HepG2 (cell line): ENCODE results near the gene C3orf52. TPM values are rescaled to one million over a fixed set of nuclear protein-coding genes. Genes with fewer than 3 reads are reported as not detected.

Experiments
- ATAC-seq: fragments of 200-7000 bp; cut with Tn5 transposase; 3 replicates; pipeline ENCODE4 v1.9.1; 2020; ENCODE audit warnings: mild to moderate bottlenecking, moderate library complexity
- BruUV-seq: library from RNA; stranded (reverse); fragments of 400-500 nt; replicated peaks from 2 replicates; lab custom pipeline; 2021; lab: Mats Ljungman, UMichigan
- CTCF ChIA-PET: fragments of 300-600 bp; formaldehyde crosslinking; extraction: SDS; loops from one replicate; lab custom pipeline; 2021; ENCODE audit warnings: low total read pairs, inconsistent platforms, low intra/inter-chr PET ratio; lab: Yijun Ruan, JAX
- POLR2A ChIA-PET: fragments of 350-600 bp; sonication (Branson Sonifier 250); formaldehyde crosslinking; loops from one replicate; lab custom pipeline; 2020; ENCODE audit warnings: antibody characterized with exemption, inconsistent platforms; lab: Yijun Ruan, JAX
- DNase-seq: peaks from one replicate; pipeline ENCODE4 v3.0.0-alpha.2; 2015; ENCODE audit warnings: low spot score
- FAIRE-seq: peaks from 3 replicates; lab custom pipeline; 2011; peaks lifted over from hg19 to GRCh38; lab: Jason Lieb, UNC
- H2AFZ ChIP-seq: one replicate; pipeline ENCODE4 v1.6.1; 2011; ENCODE audit warnings: low read length, inconsistent platforms
- H3K27ac ChIP-seq: fragments of 300-600 bp; 3 replicates; pipeline ENCODE4 v1.8.0; 2011; ENCODE audit warnings: mixed run types, mild to moderate bottlenecking, mixed read lengths, low read length, inconsistent platforms; ENCODE audit not compliant: insufficient read depth; ENCODE audit errors: extremely low read length
- H3K27me3 ChIP-seq, 2 experiments: fragments of 200-600 bp in 1 of 2; 2 replicates in 1 of 2; 3 replicates in 1 of 2; pipeline versions ENCODE4 v1.6.0 to v1.8.0; 2011; ENCODE audit warnings: low read length in 2 of 2, mild to moderate bottlenecking in 2 of 2, moderate library complexity in 2 of 2, inconsistent platforms in 1 of 2; ENCODE audit not compliant: insufficient read depth in 2 of 2, control insufficient read depth in 1 of 2
- H3K36me3 ChIP-seq, 2 experiments: fragments of 200-600 bp in 1 of 2; replicated peaks in 1 of 2; 2 replicates in 1 of 2; 3 replicates in 1 of 2; pipeline versions ENCODE4 v1.5.1 to v1.8.0; 2011; ENCODE audit warnings: low read length in 2 of 2, inconsistent platforms in 1 of 2; ENCODE audit not compliant: insufficient read depth in 2 of 2, control insufficient read depth in 1 of 2
- H3K4me1 ChIP-seq: 2 replicates; pipeline ENCODE4 v1.5.1; 2012; ENCODE audit warnings: low read length, inconsistent platforms; ENCODE audit not compliant: insufficient read depth
- H3K4me2 ChIP-seq: 2 replicates; pipeline ENCODE4 v1.6.0; 2011; ENCODE audit warnings: low read depth, low read length, inconsistent platforms
- H3K4me3 ChIP-seq, 3 experiments: fragments of 200-600 bp in 1 of 3; sonication (generic), shearing (Covaris generic) in 1 of 3; replicated peaks in 1 of 3; 2 replicates each; pipeline ENCODE4 v1.5.1; 2011 to 2016; ENCODE audit warnings: low read length in 3 of 3, inconsistent platforms in 2 of 3, low read depth in 2 of 3, mild to moderate bottlenecking in 2 of 3, control low read depth in 1 of 3, mixed read lengths in 1 of 3; ENCODE audit not compliant: insufficient read depth in 1 of 3
- H3K79me2 ChIP-seq: one replicate; pipeline ENCODE4 v1.6.1; 2011; ENCODE audit warnings: low read length, inconsistent platforms; ENCODE audit not compliant: insufficient read depth
- H3K9ac ChIP-seq: 2 replicates; pipeline ENCODE4 v1.6.0; 2011; ENCODE audit warnings: mild to moderate bottlenecking, low read depth, low read length, inconsistent platforms; ENCODE audit not compliant: insufficient read depth
- H3K9me3 ChIP-seq: 2 replicates; pipeline ENCODE4 v1.5.1; 2012; ENCODE audit warnings: mild to moderate bottlenecking, low read length
- H4K20me1 ChIP-seq: 2 replicates; pipeline ENCODE4 v1.6.0; 2011; ENCODE audit warnings: inconsistent platforms, mild to moderate bottlenecking, low read length, moderate library complexity; ENCODE audit not compliant: insufficient read depth
- ARID5B ChIP-seq: IDR thresholded peaks from 2 replicates; pipeline ENCODE4 v1.4.0; 2020; ENCODE audit warnings: mild to moderate bottlenecking, missing genetic modification reagents
- ATF7-NPFF ChIP-seq: sonication (generic); formaldehyde crosslinking; IDR thresholded peaks from 2 replicates; pipeline ENCODE4 v1.8.1; 2023; ENCODE audit warnings: mild to moderate bottlenecking, low read depth, missing genetic modification reagents, moderate library complexity
- CBX5 ChIP-seq: sonication (generic); formaldehyde crosslinking; IDR thresholded peaks from 2 replicates; pipeline ENCODE4 v1.4.0; 2020; ENCODE audit warnings: missing genetic modification reagents, borderline replicate concordance
- EHMT2 ChIP-seq: fragments of 200-600 bp; sonication (generic); IDR thresholded peaks from 2 replicates; pipeline ENCODE4 v1.7.0; 2017; ENCODE audit warnings: antibody characterized with exemption, low read depth, low read length, borderline replicate concordance
- GATAD1 ChIP-seq: IDR thresholded peaks from 2 replicates; pipeline ENCODE4 v1.6.1; 2016; ENCODE audit warnings: missing genetic modification reagents, missing compliant biosample characterization
- KAT8 ChIP-seq: IDR thresholded peaks from 2 replicates; pipeline ENCODE4 v1.6.1; 2016; ENCODE audit warnings: missing genetic modification reagents, missing compliant biosample characterization
- RBM39 ChIP-seq: fragments of 200-400 bp; formaldehyde crosslinking; IDR thresholded peaks from one replicate; pipeline ENCODE4 v1.6.1; 2018; ENCODE audit warnings: antibody characterized with exemption, mild to moderate bottlenecking, low read depth, low read length; ENCODE audit not compliant: poor library complexity, severe bottlenecking
- RNF219 ChIP-seq: sonication (generic); formaldehyde crosslinking; IDR thresholded peaks from 2 replicates; pipeline ENCODE4 v1.5.0; 2020; ENCODE audit warnings: mild to moderate bottlenecking, missing genetic modification reagents
- SKI ChIP-seq: fragments of 450-650 bp; IDR thresholded peaks from one replicate; pipeline ENCODE4 v1.6.1; 2018; ENCODE audit warnings: mild to moderate bottlenecking; ENCODE audit not compliant: partially characterized antibody
- YY1 ChIP-seq: IDR thresholded peaks from 2 replicates; pipeline ENCODE4 v1.6.1; 2011; ENCODE audit warnings: low read length, low read depth, moderate library complexity, mild to moderate bottlenecking; ENCODE audit not compliant: insufficient read depth, insufficient replicate concordance
- ZNF33B ChIP-seq: sonication (generic); formaldehyde crosslinking; IDR thresholded peaks from 2 replicates; pipeline ENCODE4 v1.5.1; 2020; ENCODE audit warnings: mild to moderate bottlenecking, missing genetic modification reagents
- ZNF44 ChIP-seq: sonication (generic); formaldehyde crosslinking; IDR thresholded peaks from 2 replicates; pipeline ENCODE4 v1.5.1; 2020; ENCODE audit warnings: mild to moderate bottlenecking, missing genetic modification reagents
- ZNF619 ChIP-seq: sonication (generic); formaldehyde crosslinking; IDR thresholded peaks from 2 replicates; pipeline ENCODE4 v1.4.0; 2020; ENCODE audit warnings: mild to moderate bottlenecking, missing genetic modification reagents
- ZNF710 ChIP-seq: sonication (generic); formaldehyde crosslinking; IDR thresholded peaks from 2 replicates; pipeline ENCODE4 v1.5.0; 2020; ENCODE audit warnings: mild to moderate bottlenecking, missing genetic modification reagents, borderline replicate concordance
- ZNF800 ChIP-seq: sonication (generic); formaldehyde crosslinking; IDR thresholded peaks from 2 replicates; pipeline ENCODE4 v1.4.0; 2020; ENCODE audit warnings: missing genetic modification reagents
- WGBS: methylation state at CpG from one replicate; pipeline ENCODE4 v1.1.6; 2017; ENCODE audit warnings: low lambda C conversion rate; 5-methylcytosine and 5-hydroxymethylcytosine counted together
- in situ Hi-C: cut with HindIII; loops from 2 replicates; pipeline ENCODE4 v1.10.0; 2017; ENCODE audit warnings: low pct_unique_long_range_greater_than_20kb; ENCODE audit not compliant: extremely low pct_ligation_motif_present
- intact Hi-C: fragments of 100-400 bp; cut with micrococcal nuclease; formaldehyde crosslinking; loops from one replicate; pipeline ENCODE4 v1.10.0; 2022; ENCODE audit not compliant: unreplicated experiment
- polyA plus RNA-seq, 8 experiments: library from polyadenylated mRNA; depleted of rRNA in 3 of 8; stranded (reverse) in 7 of 8; unstranded in 1 of 8; fragments of >200 nt; fragmentation: Illumina TruSeq in 4 of 8; extraction: Trizol in 4 of 8; gene quantifications; 2 replicates each; pipeline versions ENCODE4 v1.2.1 to v1.2.3, GENCODE V29; 2011 to 2016; ENCODE audit warnings: low read depth in 4 of 8, missing spikeins in 1 of 8, mixed read lengths in 1 of 8; ENCODE audit not compliant: insufficient read depth in 1 of 8
- total RNA-seq, 5 experiments: library from RNA; depleted of rRNA; stranded (reverse); fragments of >200 nt; fragmentation: Illumina TruSeq; extraction: Trizol; gene quantifications; 2 replicates each; pipeline ENCODE4 v1.2.3, GENCODE V29; 2016; ENCODE audit warnings: low read depth in 1 of 5

C3orf52 gene
- total and polyA plus RNA-seq, 2 of the 13 experiments (the other 11 are each of a cell fraction or from before 2014, with no cell fraction given) = 0.79 to 1.2 TPM

- intact Hi-C loops = no loop called here
- no peak for FAIRE-seq
- POLR2A ChIA-PET = no interaction called here
- CTCF ChIA-PET = no interaction called here
- H3K4me3 ChIP-seq = no peak overlapping the region
- H3K79me2 ChIP-seq = no peaks in the 10 kb centered on the region
- no peak for ATAC-seq
- no peak overlapping the region for H3K9ac ChIP-seq
- H3K4me2 ChIP-seq = no peak overlapping the region
- no peaks in the 10 kb centered on the region for H3K9me3 ChIP-seq
- no TSS peak for BruUV-seq
- H2AFZ ChIP-seq = no peak overlapping the region
- H4K20me1 ChIP-seq = no peaks in the 10 kb centered on the region
- no peak overlapping the region for H3K27ac ChIP-seq
- WGBS = 25% methylated on average over 2 of the region's 2 CpGs
- no peaks in the 10 kb centered on the region for H3K4me1 ChIP-seq
- no peaks in the 10 kb centered on the region for H3K27me3 ChIP-seq
- DNase-seq = no peak
- in situ Hi-C loops = no loop called here
- H3K36me3 ChIP-seq = no peaks in the 10 kb centered on the region
- TF ChIP-seq ZNF33B (CRISPR knock-in tag) (no peak), RNF219 (CRISPR knock-in tag) (no peak), ZNF44 (CRISPR knock-in tag) (no peak), ZNF800 (CRISPR knock-in tag) (no peak), YY1 (no peak), CBX5 (CRISPR knock-in tag) (no peak), ATF7-NPFF (CRISPR knock-in tag) (no peak), KAT8 (CRISPR knock-in tag) (no peak), ARID5B (no peak), ZNF619 (no peak), GATAD1 (no peak), EHMT2 (no peak), RBM39 (no peak), ZNF710 (CRISPR knock-in tag) (no peak), SKI (no peak)
Observed at GRCh38 chr3:112123548-112123947, 37.4 kb downstream of the C3orf52 start.
